ENCODE measurements around the gene DUSP2.

DUSP2 gene

GRCh38 chr2:96151595-96152303, 6.5 kb upstream of the DUSP2 start:
- no peak overlapping the region for H3K4me3 ChIP-seq (ENCODE audit: low read length)
- H3K9ac ChIP-seq (ENCODE audit: low read length) = no peak overlapping the region
- H3K4me1 ChIP-seq (ENCODE audit: control insufficient read depth, low read depth, low read length) = peaks cover 32% of the 10 kb centered on the region
- no peak overlapping the region for H3K27ac ChIP-seq (ENCODE audit: low read length)
- peaks cover 3% of the 10 kb centered on the region for H3K27me3 ChIP-seq (ENCODE audit: control insufficient read depth, insufficient read depth, low read length)
- no peaks in the 10 kb centered on the region for H3K36me3 ChIP-seq (ENCODE audit: control insufficient read depth, low read depth, low read length)
- H3K9me3 ChIP-seq (ENCODE audit: control insufficient read depth, low read depth, low read length) = no peaks in the 10 kb centered on the region

- Histone ChIP-seq H3K9ac (ENCODE audit: low read length) (no peak overlapping the region), H3K27ac (ENCODE audit: low read length) (no peak overlapping the region), H3K36me3 (ENCODE audit: control insufficient read depth, low read depth, low read length) (no peaks in the 10 kb centered on the region), H3K27me3 (ENCODE audit: control insufficient read depth, insufficient read depth, low read length) (peaks cover 8% of the 10 kb centered on the region), H3K4me3 (ENCODE audit: low read length) (no peak overlapping the region), H3K9me3 (ENCODE audit: control insufficient read depth, low read depth, low read length) (no peaks in the 10 kb centered on the region), H3K4me1 (ENCODE audit: control insufficient read depth, low read depth, low read length) (peaks cover 32% of the 10 kb centered on the region)
These were observed 5.8 kb upstream of the DUSP2 start for GRCh38 chr2:96150791-96151594.

DNA sequence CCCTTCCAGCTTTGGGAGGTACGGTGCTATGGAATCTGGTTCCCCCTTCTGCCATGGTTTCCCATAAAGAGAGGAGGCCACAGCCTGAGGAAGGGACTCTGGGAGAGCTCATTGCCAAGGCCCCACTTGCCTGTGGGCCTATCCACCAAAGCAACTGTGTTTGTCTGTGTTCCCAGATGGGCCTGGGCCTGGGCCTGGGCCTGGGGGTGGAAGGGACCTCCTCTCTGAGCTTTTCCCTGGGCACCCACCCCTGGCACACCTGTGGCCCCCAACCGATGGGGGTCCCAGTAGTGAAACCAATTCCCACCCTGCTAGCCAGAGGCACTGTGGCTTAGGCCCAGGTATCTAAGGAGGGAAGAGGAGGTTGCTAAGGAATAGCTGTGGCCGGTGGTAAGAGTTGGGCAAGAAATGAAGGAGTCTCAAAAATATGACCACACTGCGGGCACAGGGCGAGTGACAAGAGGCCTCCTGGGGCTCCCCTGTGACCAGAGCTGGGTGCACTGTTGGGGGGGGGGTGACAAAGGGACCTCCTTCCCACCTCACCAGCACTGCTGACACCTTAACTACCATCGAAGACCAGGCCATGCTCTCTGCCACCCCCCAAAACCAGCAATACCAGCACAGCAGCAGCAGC, 4.9 kb upstream of the DUSP2 start:
- Histone ChIP-seq H3K27me3 (ENCODE audit: control insufficient read depth, insufficient read depth, low read length) (peaks cover 17% of the 10 kb centered on the region), H3K4me3 (ENCODE audit: low read length) (no peak overlapping the region), H3K36me3 (ENCODE audit: control insufficient read depth, low read depth, low read length) (no peaks in the 10 kb centered on the region), H3K27ac (ENCODE audit: low read length) (no peak overlapping the region), H3K4me1 (ENCODE audit: control insufficient read depth, low read depth, low read length) (peaks cover 32% of the 10 kb centered on the region), H3K9me3 (ENCODE audit: control insufficient read depth, low read depth, low read length) (no peaks in the 10 kb centered on the region), H3K9ac (ENCODE audit: low read length) (no peak overlapping the region)

DNA sequence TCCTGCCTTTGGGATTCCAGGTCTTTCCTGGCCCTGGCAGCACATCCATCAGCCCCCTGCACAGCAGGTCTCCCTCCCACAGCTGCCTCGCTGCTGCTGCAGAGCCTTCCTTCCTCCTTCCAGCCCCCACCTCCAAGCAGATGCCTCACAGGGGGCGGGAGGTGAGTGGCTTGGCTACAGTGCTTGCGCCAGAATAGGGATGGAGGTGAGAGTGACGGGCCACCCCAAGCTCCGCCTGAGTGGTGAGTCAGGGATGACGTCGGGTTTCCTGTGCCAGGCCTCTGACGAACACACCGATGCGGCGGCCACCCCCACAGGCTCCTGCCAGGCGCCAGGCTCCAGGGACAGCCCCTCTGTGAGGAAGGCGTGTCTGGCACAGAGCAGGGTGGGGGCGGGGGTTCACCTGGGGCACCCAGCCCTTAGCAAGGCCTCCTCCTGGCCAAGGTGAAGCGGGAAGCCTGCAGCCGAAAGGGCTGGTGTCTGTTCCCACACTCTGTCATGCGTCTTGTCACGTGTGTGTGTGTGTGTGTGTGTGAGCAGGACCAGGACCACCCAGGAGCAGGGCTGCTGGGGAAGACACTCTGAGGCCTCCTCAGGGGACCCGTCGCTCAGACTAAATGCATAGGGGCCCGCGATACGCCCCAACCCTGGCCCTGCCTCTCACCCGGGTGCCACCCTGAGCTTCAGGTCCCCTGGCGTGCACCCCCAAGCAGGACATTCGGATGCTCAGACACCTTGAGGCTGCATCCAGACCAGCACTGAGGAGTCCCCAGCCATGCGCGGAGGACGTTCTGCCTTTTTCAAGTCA, 3.4 kb upstream of the DUSP2 start:
- no peaks in the 10 kb centered on the region for H3K9me3 ChIP-seq (ENCODE audit: control insufficient read depth, low read depth, low read length)
- peaks cover 29% of the 10 kb centered on the region for H3K27me3 ChIP-seq (ENCODE audit: control insufficient read depth, insufficient read depth, low read length)
- H3K4me1 ChIP-seq (ENCODE audit: control insufficient read depth, low read depth, low read length) = peaks cover 32% of the 10 kb centered on the region
- H3K9ac ChIP-seq (ENCODE audit: low read length) = no peak overlapping the region
- H3K27ac ChIP-seq (ENCODE audit: low read length) = no peak overlapping the region
- no peaks in the 10 kb centered on the region for H3K36me3 ChIP-seq (ENCODE audit: control insufficient read depth, low read depth, low read length)
- no peak overlapping the region for H3K4me3 ChIP-seq (ENCODE audit: low read length)

- no peak overlapping the region for H3K9ac ChIP-seq (ENCODE audit: low read length)
These were observed 2.5 kb upstream of the DUSP2 start for GRCh38 chr2:96147593-96148201.

DNA sequence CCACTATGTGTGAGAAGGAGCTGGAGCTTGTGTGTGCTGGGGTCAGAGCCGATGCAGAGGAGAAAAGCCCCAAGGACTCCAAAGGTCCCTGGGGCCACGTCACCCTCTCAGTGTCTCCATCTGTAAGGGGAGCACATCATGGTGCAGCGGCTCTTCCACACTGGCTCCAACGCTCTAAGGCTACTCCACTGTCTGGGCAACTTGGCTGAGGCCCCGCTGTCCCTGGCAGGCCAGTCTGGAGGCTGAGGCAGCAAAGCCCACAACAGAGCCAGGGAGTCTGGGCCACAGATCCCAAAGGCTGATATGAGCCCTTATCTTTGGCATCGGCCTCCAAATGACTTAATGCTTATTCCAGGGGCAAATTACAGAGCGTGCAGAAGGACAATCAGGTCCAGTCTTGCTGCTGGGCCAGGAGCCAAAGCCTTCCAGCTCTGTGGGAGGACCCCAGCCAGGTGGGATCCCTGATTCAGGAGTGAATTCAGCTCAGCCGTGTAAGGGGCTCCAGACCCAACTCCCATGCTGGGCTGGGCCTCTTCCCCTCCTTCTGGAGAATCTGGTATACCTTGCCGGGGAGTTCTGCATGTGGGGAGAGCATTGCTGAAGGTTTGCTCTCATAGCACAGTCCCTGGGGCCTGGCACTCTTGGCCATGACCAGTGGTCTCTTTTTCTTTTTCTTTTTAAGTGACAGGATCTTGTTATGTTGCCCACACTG, 1.8 kb upstream of the DUSP2 start:
- H3K27me3 ChIP-seq (ENCODE audit: control insufficient read depth, insufficient read depth, low read length) = peaks cover 29% of the 10 kb centered on the region
- no peaks in the 10 kb centered on the region for H3K9me3 ChIP-seq (ENCODE audit: control insufficient read depth, low read depth, low read length)
- no peak overlapping the region for H3K27ac ChIP-seq (ENCODE audit: low read length)
- no peak overlapping the region for H3K4me3 ChIP-seq (ENCODE audit: low read length)
- no peak overlapping the region for H3K9ac ChIP-seq (ENCODE audit: low read length)
- H3K4me1 ChIP-seq (ENCODE audit: control insufficient read depth, low read depth, low read length) = peaks cover 20% of the 10 kb centered on the region
- no peaks in the 10 kb centered on the region for H3K36me3 ChIP-seq (ENCODE audit: control insufficient read depth, low read depth, low read length)

More at GRCh38 chr2:96147593-96148201, 2.5 kb upstream of the DUSP2 start:
- Histone ChIP-seq H3K27ac (ENCODE audit: low read length) (no peak overlapping the region), H3K9me3 (ENCODE audit: control insufficient read depth, low read depth, low read length) (no peaks in the 10 kb centered on the region), H3K4me3 (ENCODE audit: low read length) (no peak overlapping the region), H3K27me3 (ENCODE audit: control insufficient read depth, insufficient read depth, low read length) (peaks cover 29% of the 10 kb centered on the region), H3K4me1 (ENCODE audit: control insufficient read depth, low read depth, low read length) (peaks cover 27% of the 10 kb centered on the region), H3K36me3 (ENCODE audit: control insufficient read depth, low read depth, low read length) (no peaks in the 10 kb centered on the region)

DNA sequence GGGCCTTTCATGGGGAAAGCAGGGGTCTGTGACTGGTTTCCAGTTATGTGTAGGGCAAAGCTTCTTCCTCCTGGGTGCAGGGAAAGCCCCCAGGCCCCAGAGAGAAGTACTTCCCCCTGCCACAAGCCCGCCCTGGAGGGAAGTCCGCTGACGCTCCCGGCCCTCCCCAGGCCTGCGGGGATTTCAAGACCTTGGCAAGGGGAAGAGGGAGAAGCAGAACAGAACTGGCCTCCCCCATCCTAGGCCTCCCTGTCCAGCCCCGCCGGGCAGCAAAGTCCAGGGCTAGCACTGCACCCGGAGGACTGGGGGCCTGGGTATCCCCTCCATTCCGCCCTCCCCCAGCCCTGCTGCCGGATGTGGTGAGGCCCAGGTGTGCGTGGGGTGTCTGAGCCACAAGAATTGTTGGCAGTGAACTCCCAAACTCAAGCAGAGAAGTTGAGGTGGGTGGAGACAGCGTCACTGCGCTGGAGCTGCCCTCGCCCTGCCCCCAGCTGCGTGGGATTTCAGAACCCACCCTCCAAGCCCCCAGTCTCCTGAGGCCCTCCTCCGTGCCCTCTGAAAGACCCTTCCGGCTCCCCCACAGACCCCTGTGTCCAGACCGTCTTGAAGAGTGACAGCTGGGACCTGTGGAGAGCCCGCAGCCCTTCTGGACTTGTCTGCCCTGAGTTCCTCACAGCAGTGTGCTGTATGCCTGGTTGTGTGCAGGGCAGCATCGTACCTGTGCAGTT, 1.1 kb upstream of the DUSP2 start:
- Histone ChIP-seq H3K4me3 (ENCODE audit: low read length) (no peak overlapping the region), H3K27me3 (ENCODE audit: control insufficient read depth, insufficient read depth, low read length) (peaks cover 29% of the 10 kb centered on the region), H3K4me1 (ENCODE audit: control insufficient read depth, low read depth, low read length) (peaks cover 16% of the 10 kb centered on the region), H3K9ac (ENCODE audit: low read length) (no peak overlapping the region), H3K36me3 (ENCODE audit: control insufficient read depth, low read depth, low read length) (no peaks in the 10 kb centered on the region), H3K9me3 (ENCODE audit: control insufficient read depth, low read depth, low read length) (no peaks in the 10 kb centered on the region), H3K27ac (ENCODE audit: low read length) (no peak overlapping the region)

DNA sequence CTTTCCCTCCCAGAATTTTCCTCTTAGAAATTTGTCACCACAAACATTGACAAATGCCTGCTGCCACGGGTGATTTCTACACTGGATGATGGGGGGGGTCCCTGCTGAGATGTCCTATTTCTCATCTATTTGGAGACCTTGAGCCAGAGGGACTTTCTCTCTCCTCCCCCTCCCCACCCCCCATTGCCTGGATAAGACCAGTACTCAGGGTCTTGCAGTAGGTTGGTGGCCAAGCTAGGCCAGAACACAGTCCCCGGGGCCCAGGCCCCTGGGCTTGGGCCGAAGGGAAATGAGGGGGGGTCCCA, 560 bp upstream of the DUSP2 start:
- Histone ChIP-seq H3K36me3 (ENCODE audit: control insufficient read depth, low read depth, low read length) (no peaks in the 10 kb centered on the region), H3K27ac (ENCODE audit: low read length) (no peak overlapping the region), H3K27me3 (ENCODE audit: control insufficient read depth, insufficient read depth, low read length) (peaks cover 29% of the 10 kb centered on the region), H3K9me3 (ENCODE audit: control insufficient read depth, low read depth, low read length) (no peaks in the 10 kb centered on the region), H3K9ac (ENCODE audit: low read length) (no peak overlapping the region), H3K4me3 (ENCODE audit: low read length) (peak overlapping the region; percentile 60), H3K4me1 (ENCODE audit: control insufficient read depth, low read depth, low read length) (peaks cover 16% of the 10 kb centered on the region)

GRCh38 chr2:96144481-96145035, 682 bp downstream of the DUSP2 start:
- Histone ChIP-seq H3K9ac (ENCODE audit: low read length) (no peak overlapping the region), H3K27me3 (ENCODE audit: control insufficient read depth, insufficient read depth, low read length) (peaks cover 29% of the 10 kb centered on the region), H3K9me3 (ENCODE audit: control insufficient read depth, low read depth, low read length) (no peaks in the 10 kb centered on the region), H3K36me3 (ENCODE audit: control insufficient read depth, low read depth, low read length) (no peaks in the 10 kb centered on the region), H3K4me3 (ENCODE audit: low read length) (peak overlapping the region; percentile 60), H3K4me1 (ENCODE audit: control insufficient read depth, low read depth, low read length) (peaks cover 16% of the 10 kb centered on the region), H3K27ac (ENCODE audit: low read length) (no peak overlapping the region)

- peak overlapping the region; percentile 60 for H3K4me3 ChIP-seq (ENCODE audit: low read length)
- peaks cover 29% of the 10 kb centered on the region for H3K27me3 ChIP-seq (ENCODE audit: control insufficient read depth, insufficient read depth, low read length)
- H3K27ac ChIP-seq (ENCODE audit: low read length) = no peak overlapping the region
- H3K36me3 ChIP-seq (ENCODE audit: control insufficient read depth, low read depth, low read length) = no peaks in the 10 kb centered on the region
- no peak overlapping the region for H3K9ac ChIP-seq (ENCODE audit: low read length)
- peaks cover 12% of the 10 kb centered on the region for H3K4me1 ChIP-seq (ENCODE audit: control insufficient read depth, low read depth, low read length)
- H3K9me3 ChIP-seq (ENCODE audit: control insufficient read depth, low read depth, low read length) = no peaks in the 10 kb centered on the region
These were observed 1.3 kb downstream of the DUSP2 start for GRCh38 chr2:96143848-96144480.
